Suprapubic skin (tissue), 4 donors: ENCODE measurements around the gene TNS1.

Source experiments
- POLR2A ChIP-seq, 2 donors: fragments of 450-650 bp; IDR thresholded peaks; one replicate each; pipeline ENCODE4 v1.6.1; 2017; ENCODE audit warnings: antibody characterized with exemption in 2 of 2, mild to moderate bottlenecking in 2 of 2, moderate library complexity in 2 of 2
- POLR2AphosphoS5 ChIP-seq, 3 donors: sonication (generic); formaldehyde crosslinking; IDR thresholded peaks; one replicate each; pipeline ENCODE4 v1.6.1; 2017; ENCODE audit warnings: antibody characterized with exemption in 3 of 3
- TF ChIP-seq, protein P1 (sequence below), 2 donors: fragments of 200-600 bp in 1 of 2; fragments of 450-650 bp in 1 of 2; sonication (generic) in 1 of 2; IDR thresholded peaks; one replicate each; pipeline ENCODE4 v1.5.1; 2016 to 2019; ENCODE audit warnings: antibody characterized with exemption in 2 of 2, mild to moderate bottlenecking in 1 of 2, moderate library complexity in 1 of 2

DNA sequence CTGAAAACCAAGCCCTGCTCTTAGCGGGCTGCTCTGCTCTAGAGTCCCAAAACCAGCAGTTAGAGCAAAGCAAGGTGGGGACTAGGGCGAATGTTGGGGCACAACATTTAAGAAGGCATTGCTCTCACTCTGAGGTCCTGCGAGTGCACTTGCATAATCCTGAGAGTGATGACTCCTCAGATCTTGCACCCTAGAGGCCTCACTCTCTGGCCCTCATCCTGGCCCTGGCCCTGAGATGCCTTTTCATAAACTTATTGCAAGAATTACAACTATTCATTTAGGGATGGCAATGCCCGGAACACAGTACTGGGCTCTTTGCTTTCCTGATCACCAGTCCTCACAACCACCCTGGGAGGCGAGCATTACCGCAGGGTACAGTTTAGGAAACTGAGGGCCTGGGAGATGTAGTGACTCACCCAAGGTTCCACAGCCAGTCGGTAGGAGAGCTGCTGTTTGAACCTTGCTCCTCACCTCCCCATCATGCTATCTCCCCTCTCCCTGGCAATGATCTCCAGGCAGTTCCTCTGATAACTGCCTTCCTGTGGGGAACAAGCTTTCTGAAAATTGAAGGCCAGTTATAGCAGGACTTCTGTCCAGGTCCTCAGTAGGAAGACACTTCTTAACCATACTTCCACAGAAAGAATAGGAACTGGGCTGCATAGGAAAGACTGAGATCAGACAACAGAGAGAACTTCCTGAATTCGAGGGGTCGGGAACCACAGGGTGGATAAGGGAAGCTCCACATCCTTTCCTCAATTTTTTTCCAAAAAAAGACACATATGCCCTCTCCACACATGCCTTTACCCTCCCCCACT is 91.3 kb downstream of the TNS1 start:
- TF ChIP-seq, protein P1, sequence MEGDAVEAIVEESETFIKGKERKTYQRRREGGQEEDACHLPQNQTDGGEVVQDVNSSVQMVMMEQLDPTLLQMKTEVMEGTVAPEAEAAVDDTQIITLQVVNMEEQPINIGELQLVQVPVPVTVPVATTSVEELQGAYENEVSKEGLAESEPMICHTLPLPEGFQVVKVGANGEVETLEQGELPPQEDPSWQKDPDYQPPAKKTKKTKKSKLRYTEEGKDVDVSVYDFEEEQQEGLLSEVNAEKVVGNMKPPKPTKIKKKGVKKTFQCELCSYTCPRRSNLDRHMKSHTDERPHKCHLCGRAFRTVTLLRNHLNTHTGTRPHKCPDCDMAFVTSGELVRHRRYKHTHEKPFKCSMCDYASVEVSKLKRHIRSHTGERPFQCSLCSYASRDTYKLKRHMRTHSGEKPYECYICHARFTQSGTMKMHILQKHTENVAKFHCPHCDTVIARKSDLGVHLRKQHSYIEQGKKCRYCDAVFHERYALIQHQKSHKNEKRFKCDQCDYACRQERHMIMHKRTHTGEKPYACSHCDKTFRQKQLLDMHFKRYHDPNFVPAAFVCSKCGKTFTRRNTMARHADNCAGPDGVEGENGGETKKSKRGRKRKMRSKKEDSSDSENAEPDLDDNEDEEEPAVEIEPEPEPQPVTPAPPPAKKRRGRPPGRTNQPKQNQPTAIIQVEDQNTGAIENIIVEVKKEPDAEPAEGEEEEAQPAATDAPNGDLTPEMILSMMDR (IDR thresholded peaks at IDR 0.05) = no peak
- TF ChIP-seq POLR2A (IDR thresholded peaks at IDR 0.05) (no peak), POLR2AphosphoS5 (IDR thresholded peaks at IDR 0.05) (no peak)
